ENCODE measurements around the gene ASGR1. TPM values are rescaled to one million over a fixed set of nuclear protein-coding genes. Genes with fewer than 3 reads are reported as not detected.
"Not testable (repeated sequence)": the region's sequence is repeated elsewhere in the genome, so short reads cannot be mapped to it uniquely, and the experiment has no call there.

Gene ASGR1
- total and polyA plus RNA-seq, 4 donors = 4.3 to 32.5 (median 20.3) TPM

DNA sequence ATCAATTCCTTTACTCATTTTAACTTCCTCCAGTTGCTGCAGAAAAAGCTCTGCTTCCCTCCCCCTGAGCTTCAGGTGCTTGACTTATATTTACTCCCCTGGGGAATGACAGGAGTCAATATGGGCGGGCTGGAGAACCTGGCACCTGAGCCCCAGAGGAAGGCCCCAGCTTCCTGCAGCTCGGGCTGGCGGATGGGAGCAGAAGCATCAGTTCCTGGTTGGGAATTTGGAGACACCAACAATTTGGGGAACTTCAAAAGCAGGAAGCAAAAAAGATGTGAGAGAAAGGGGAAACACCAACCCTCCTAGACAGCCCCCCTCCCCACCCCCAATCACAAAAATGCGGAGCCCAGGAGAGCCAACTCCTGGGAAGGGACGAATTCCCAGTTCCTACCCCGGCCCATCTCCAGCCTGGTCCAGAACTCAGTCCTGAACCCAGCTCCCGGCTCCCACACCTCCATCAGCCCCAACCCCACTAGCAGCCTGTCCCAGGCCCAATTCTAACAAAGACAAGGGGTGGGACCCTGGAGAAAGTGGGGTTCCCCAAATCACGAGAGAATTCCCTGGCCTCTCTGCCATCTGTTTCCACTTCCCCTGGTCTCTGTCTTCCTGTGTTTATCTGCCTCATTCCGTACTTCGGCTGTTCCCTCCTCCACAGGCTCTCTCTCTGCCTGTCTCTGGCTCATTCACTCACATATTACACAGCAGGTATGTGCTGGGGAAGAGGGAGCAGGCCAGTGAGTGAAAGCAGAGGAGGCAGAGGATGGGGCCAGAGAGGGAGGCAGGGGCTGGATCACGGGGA, 48.3 kb downstream of the ASGR1 start:
- 49% methylated on average over 7 of the region's 11 CpGs for WGBS (ENCODE audit: insufficient coverage)
- Histone ChIP-seq H3K4me1 (ENCODE audit: control insufficient read depth, insufficient read depth, low read length) (peaks cover 14% of the 10 kb centered on the region), H3K4me3 (ENCODE audit: low read depth, low read length) (no peak overlapping the region), H3K27me3 (ENCODE audit: control insufficient read depth, insufficient read depth, low read length) (peaks cover 12% of the 10 kb centered on the region), H3K9me3 (ENCODE audit: control insufficient read depth, insufficient read depth, low read length) (no peaks in the 10 kb centered on the region), H3K36me3 (ENCODE audit: control insufficient read depth, insufficient read depth, low read length) (no peaks in the 10 kb centered on the region), H3K27ac (ENCODE audit: low read depth, low read length) (no peak overlapping the region)
- DNase-seq (ENCODE audit: low read depth in 4 of 6, low spot score in 6 of 6) = no peak

DNA sequence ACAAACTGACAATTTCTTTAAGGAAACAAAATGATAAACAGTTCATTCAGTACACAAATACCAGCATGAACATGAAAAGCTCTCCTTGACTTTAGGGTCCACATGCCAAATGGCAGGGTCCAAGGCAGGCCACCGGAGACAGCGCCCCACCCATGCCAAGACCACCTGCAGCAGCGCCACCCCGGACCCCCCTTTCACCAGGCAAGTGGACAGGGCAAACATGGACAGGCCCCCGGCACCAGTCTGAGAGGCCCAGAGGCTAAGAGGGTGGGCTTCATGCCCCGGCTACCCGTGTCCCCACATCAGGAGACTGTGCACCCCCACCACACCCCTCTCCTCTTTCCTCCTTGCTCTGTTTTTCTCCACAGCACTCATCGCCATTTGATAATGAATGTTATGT, 49.9 kb downstream of the ASGR1 start:
- WGBS (ENCODE audit: insufficient coverage) = 97% methylated on average over 5 of the region's 8 CpGs
- no peaks in the 10 kb centered on the region for H3K9me3 ChIP-seq (ENCODE audit: control insufficient read depth, insufficient read depth, low read length)
- H3K27me3 ChIP-seq (ENCODE audit: control insufficient read depth, insufficient read depth, low read length) = peaks cover 12% of the 10 kb centered on the region
- no peaks in the 10 kb centered on the region for H3K36me3 ChIP-seq (ENCODE audit: control insufficient read depth, insufficient read depth, low read length)
- no peak overlapping the region for H3K4me3 ChIP-seq (ENCODE audit: low read depth, low read length)
- DNase-seq (ENCODE audit: low read depth in 4 of 6, low spot score in 6 of 6) = no peak
- peaks cover 16% of the 10 kb centered on the region for H3K4me1 ChIP-seq (ENCODE audit: control insufficient read depth, insufficient read depth, low read length)
- H3K27ac ChIP-seq (ENCODE audit: low read depth, low read length) = no peak overlapping the region

DNA sequence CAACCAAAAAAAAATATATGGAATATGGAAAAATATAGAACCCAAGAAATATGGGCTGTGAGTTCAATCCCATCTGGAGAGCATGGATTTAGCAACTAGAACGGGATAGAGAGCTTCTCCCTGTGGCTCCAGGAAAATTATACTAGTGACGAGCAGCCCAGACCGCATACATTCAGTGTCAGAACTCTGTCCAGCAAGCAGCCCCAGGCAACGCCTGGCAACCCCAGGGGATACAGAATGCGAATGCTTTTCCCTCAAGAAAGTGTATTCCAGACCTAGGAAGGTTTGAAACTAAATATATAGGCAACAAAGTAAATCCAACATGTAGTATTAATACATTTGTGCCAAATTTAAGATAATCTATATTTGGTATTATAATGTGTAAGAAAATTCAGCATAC, 51.0 kb downstream of the ASGR1 start:
- Histone ChIP-seq H3K9me3 (ENCODE audit: control insufficient read depth, insufficient read depth, low read length) (no peaks in the 10 kb centered on the region), H3K27me3 (ENCODE audit: control insufficient read depth, insufficient read depth, low read length) (peaks cover 4% of the 10 kb centered on the region), H3K4me1 (ENCODE audit: control insufficient read depth, insufficient read depth, low read length) (peaks cover 11% of the 10 kb centered on the region), H3K36me3 (ENCODE audit: control insufficient read depth, insufficient read depth, low read length) (no peaks in the 10 kb centered on the region), H3K27ac (ENCODE audit: low read depth, low read length) (no peak overlapping the region), H3K4me3 (ENCODE audit: low read depth, low read length) (no peak overlapping the region)
- DNase-seq (ENCODE audit: low read depth in 4 of 6, low spot score in 6 of 6) = no peak
- 39% methylated on average over 3 of the region's 5 CpGs for WGBS (ENCODE audit: insufficient coverage)

DNA sequence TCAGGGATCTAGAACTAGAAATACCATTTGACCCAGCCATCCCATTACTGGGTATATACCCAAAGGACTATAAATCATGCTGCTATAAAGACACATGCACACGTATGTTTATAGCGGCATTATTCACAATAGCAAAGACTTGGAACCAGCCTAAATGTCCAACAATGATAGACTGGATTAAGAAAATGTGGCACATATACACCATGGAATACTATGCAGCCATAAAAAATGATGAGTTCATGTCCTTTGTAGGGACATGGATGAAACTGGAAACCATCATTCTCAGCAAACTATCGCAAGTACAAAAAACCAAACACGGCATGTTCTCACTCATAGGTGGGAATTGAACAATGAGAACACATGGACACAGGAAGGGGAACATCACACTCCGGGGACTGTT, 51.7 kb downstream of the ASGR1 start:
- H3K27me3 ChIP-seq (ENCODE audit: control insufficient read depth, insufficient read depth, low read length); H3K4me3 ChIP-seq (ENCODE audit: low read depth, low read length); H3K4me1 ChIP-seq (ENCODE audit: control insufficient read depth, insufficient read depth, low read length); DNase-seq (ENCODE audit: low read depth in 4 of 6, low spot score in 6 of 6); H3K27ac ChIP-seq (ENCODE audit: low read depth, low read length); H3K36me3 ChIP-seq (ENCODE audit: control insufficient read depth, insufficient read depth, low read length); H3K9me3 ChIP-seq (ENCODE audit: control insufficient read depth, insufficient read depth, low read length): not testable (repeated sequence)
- WGBS (ENCODE audit: insufficient coverage) = no CpG with 5 or more reads among the region's 5 CpGs

DNA sequence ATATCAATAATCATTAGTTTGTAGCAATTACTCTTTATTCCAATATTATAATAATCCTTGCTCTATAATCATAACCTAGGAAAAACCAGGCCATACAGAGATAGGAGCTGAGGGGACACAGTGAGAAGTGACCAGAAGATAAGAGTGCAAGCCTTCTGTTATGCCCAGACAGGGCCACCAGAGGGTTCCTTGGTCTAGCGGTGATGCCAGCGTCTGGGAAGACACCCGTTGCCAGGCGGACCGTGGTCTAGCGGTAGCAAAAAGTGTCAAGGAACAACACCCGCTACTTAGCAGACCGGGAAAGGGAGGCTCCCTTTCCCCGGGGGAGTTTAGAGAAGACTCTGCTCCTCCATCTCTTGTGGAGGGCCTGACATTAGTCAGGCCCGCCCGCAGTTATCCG, 52.8 kb downstream of the ASGR1 start:
- WGBS (ENCODE audit: insufficient coverage) = 94% methylated on average over 3 of the region's 12 CpGs
- not testable (repeated sequence) for H3K27ac ChIP-seq (ENCODE audit: low read depth, low read length); H3K36me3 ChIP-seq (ENCODE audit: control insufficient read depth, insufficient read depth, low read length); H3K4me3 ChIP-seq (ENCODE audit: low read depth, low read length); H3K27me3 ChIP-seq (ENCODE audit: control insufficient read depth, insufficient read depth, low read length); DNase-seq (ENCODE audit: low read depth in 4 of 6, low spot score in 6 of 6); H3K9me3 ChIP-seq (ENCODE audit: control insufficient read depth, insufficient read depth, low read length); H3K4me1 ChIP-seq (ENCODE audit: control insufficient read depth, insufficient read depth, low read length)

DNA sequence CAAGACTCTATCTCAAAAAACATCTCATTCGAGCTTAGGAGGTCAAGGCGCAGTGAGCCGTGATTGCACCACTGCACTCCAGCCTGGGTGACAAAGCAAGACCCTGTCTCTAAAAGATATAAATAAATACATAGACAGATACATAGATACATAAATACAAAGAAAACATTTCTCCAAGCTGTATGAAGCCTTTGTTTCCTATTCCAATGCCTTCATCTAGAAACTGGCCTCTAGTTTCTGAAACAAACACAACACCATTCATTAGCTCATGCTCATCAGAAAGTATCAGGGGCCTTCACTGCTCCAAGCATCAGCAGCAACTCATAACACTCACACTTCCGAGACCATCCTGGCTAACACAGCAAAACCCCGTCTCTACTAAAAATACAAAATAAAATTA, 54.2 kb downstream of the ASGR1 start:
- 100% methylated on average over 2 of the region's 5 CpGs for WGBS (ENCODE audit: insufficient coverage)
- no peak for DNase-seq (ENCODE audit: low read depth in 4 of 6, low spot score in 6 of 6)
- Histone ChIP-seq H3K36me3 (ENCODE audit: control insufficient read depth, insufficient read depth, low read length) (no peaks in the 10 kb centered on the region), H3K27me3 (ENCODE audit: control insufficient read depth, insufficient read depth, low read length) (no peaks in the 10 kb centered on the region), H3K4me1 (ENCODE audit: control insufficient read depth, insufficient read depth, low read length) (peaks cover 7% of the 10 kb centered on the region), H3K4me3 (ENCODE audit: low read depth, low read length) (no peak overlapping the region), H3K27ac (ENCODE audit: low read depth, low read length) (no peak overlapping the region), H3K9me3 (ENCODE audit: control insufficient read depth, insufficient read depth, low read length) (no peaks in the 10 kb centered on the region)

DNA sequence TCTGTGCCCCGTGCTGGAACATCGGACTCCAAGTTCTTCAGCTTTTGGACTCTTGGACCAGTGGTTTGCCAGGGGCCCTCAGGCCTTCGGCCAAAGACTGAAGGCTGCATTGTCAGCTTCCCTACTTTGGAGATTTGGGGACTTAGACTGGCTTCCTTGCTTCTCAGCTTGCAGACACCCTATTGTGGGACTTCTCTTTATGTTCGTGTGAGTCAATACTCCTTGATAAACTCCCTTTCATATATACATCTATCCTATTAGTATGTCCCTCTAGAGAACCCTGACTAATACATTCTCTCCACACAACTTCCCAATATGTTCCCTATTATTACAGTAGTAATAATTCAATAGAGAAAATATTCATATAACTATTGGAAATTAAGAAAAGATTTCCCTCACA, 55.3 kb downstream of the ASGR1 start:
- DNase-seq (ENCODE audit: low read depth in 4 of 6, low spot score in 6 of 6) = no peak
- 85% methylated on average over 3 of the region's 4 CpGs for WGBS (ENCODE audit: insufficient coverage)

More for the DNA sequence above, 55.3 kb downstream of the ASGR1 start:
- no peak overlapping the region for H3K4me3 ChIP-seq (ENCODE audit: low read depth, low read length)
- H3K9me3 ChIP-seq (ENCODE audit: control insufficient read depth, insufficient read depth, low read length) = no peaks in the 10 kb centered on the region
- H3K36me3 ChIP-seq (ENCODE audit: control insufficient read depth, insufficient read depth, low read length) = no peaks in the 10 kb centered on the region
- H3K27me3 ChIP-seq (ENCODE audit: control insufficient read depth, insufficient read depth, low read length) = no peaks in the 10 kb centered on the region
- H3K27ac ChIP-seq (ENCODE audit: low read depth, low read length) = no peak overlapping the region
- peaks cover 7% of the 10 kb centered on the region for H3K4me1 ChIP-seq (ENCODE audit: control insufficient read depth, insufficient read depth, low read length)

Small RNA genes within 50 kb of the gene (small RNA-seq; reads per million reads assigned to genes)
- gene AC120057.4 (ENCODE audit: low replicate concordance) (not detected), gene MIR324 (ENCODE audit: low replicate concordance) (18.4 reads per million, percentile 97 among the genes with 10 or more reads in this experiment)

Other genes starting within 250 kb of the ASGR1 start
- under 1 TPM in 1 of 2 donors, not detected in 1; 0.59 TPM for gene ALOX12, start 183.3 kb downstream of the ASGR1 start, total RNA-seq
- 1 to 10 TPM; 1.3 to 2.7 TPM for gene ALOX12, start 183.3 kb downstream of the ASGR1 start, polyA plus RNA-seq (ENCODE audit: insufficient read length in 2 of 2)
- gene RNASEK, start 166.7 kb downstream of the ASGR1 start, total RNA-seq = 100 to 1,000 TPM in 1 of 2 donors, 10 to 100 TPM in 1; 68.3 to 121 TPM
- gene RNASEK, start 166.7 kb downstream of the ASGR1 start, polyA plus RNA-seq (ENCODE audit: insufficient read length in 2 of 2) = 100 to 1,000 TPM; 252 to 284 TPM
- gene BCL6B, start 156.3 kb downstream of the ASGR1 start, total RNA-seq = 10 to 100 TPM in 1 of 2 donors, 1 to 10 TPM in 1; 3.1 to 13.7 TPM
- gene BCL6B, start 156.3 kb downstream of the ASGR1 start, polyA plus RNA-seq (ENCODE audit: insufficient read length in 2 of 2) = 1 to 10 TPM; 5.6 to 8.5 TPM
- under 1 TPM; 0.10 to 0.66 TPM for gene SLC16A13, start 143.4 kb downstream of the ASGR1 start, total RNA-seq
- gene SLC16A13, start 143.4 kb downstream of the ASGR1 start, polyA plus RNA-seq (ENCODE audit: insufficient read length in 2 of 2) = 1 to 10 TPM; 1.5 to 2.4 TPM
- gene SLC16A11, start 135.3 kb downstream of the ASGR1 start, total RNA-seq = 1 to 10 TPM in 1 of 2 donors, under 1 TPM in 1; 0.20 to 2.5 TPM
- under 1 TPM; 0.52 to 0.95 TPM for gene SLC16A11, start 135.3 kb downstream of the ASGR1 start, polyA plus RNA-seq (ENCODE audit: insufficient read length in 2 of 2)
- gene CLEC10A, start 99.1 kb downstream of the ASGR1 start, total RNA-seq = under 1 TPM; 0.69 to 0.77 TPM
- gene CLEC10A, start 99.1 kb downstream of the ASGR1 start, polyA plus RNA-seq (ENCODE audit: insufficient read length in 2 of 2) = under 1 TPM; 0.17 to 0.29 TPM
- gene ASGR2, start 64.5 kb downstream of the ASGR1 start, total RNA-seq = under 1 TPM in 1 of 2 donors, not detected in 1; 0.50 TPM
- under 1 TPM; 0.24 to 0.39 TPM for gene ASGR2, start 64.5 kb downstream of the ASGR1 start, polyA plus RNA-seq (ENCODE audit: insufficient read length in 2 of 2)
- gene DLG4, start 40.5 kb upstream of the ASGR1 start, total RNA-seq = 10 to 100 TPM; 50.6 to 82.8 TPM
- 100 to 1,000 TPM; 192 to 203 TPM for gene DLG4, start 40.5 kb upstream of the ASGR1 start, polyA plus RNA-seq (ENCODE audit: insufficient read length in 2 of 2)
- gene ACADVL, start 40.6 kb upstream of the ASGR1 start, total RNA-seq = 100 to 1,000 TPM; 131 to 478 TPM
- gene ACADVL, start 40.6 kb upstream of the ASGR1 start, polyA plus RNA-seq (ENCODE audit: insufficient read length in 2 of 2) = 100 to 1,000 TPM; 381 to 455 TPM
- gene DVL2, start 55.1 kb upstream of the ASGR1 start, total RNA-seq = 10 to 100 TPM; 31.7 to 46.6 TPM
- gene DVL2, start 55.1 kb upstream of the ASGR1 start, polyA plus RNA-seq (ENCODE audit: insufficient read length in 2 of 2) = 10 to 100 TPM; 47.9 to 59.7 TPM
- 10 to 100 TPM; 26.2 to 49.0 TPM for gene PHF23, start 60.1 kb upstream of the ASGR1 start, total RNA-seq
- gene PHF23, start 60.1 kb upstream of the ASGR1 start, polyA plus RNA-seq (ENCODE audit: insufficient read length in 2 of 2) = 10 to 100 TPM; 50.2 to 53.2 TPM
- 100 to 1,000 TPM; 196 to 481 TPM for gene GABARAP, start 63.1 kb upstream of the ASGR1 start, total RNA-seq
- gene GABARAP, start 63.1 kb upstream of the ASGR1 start, polyA plus RNA-seq (ENCODE audit: insufficient read length in 2 of 2) = 100 to 1,000 TPM; 431 to 461 TPM
- 10 to 100 TPM; 44.4 to 47.9 TPM for gene CTDNEP1, start 72.4 kb upstream of the ASGR1 start, total RNA-seq
- gene CTDNEP1, start 72.4 kb upstream of the ASGR1 start, polyA plus RNA-seq (ENCODE audit: insufficient read length in 2 of 2) = 100 to 1,000 TPM; 177 to 181 TPM
- gene ELP5, start 72.8 kb upstream of the ASGR1 start, total RNA-seq = 10 to 100 TPM; 24.9 to 47.7 TPM
- gene ELP5, start 72.8 kb upstream of the ASGR1 start, polyA plus RNA-seq (ENCODE audit: insufficient read length in 2 of 2) = 10 to 100 TPM; 49.8 to 52.2 TPM
- 1 to 10 TPM in 1 of 2 donors, under 1 TPM in 1; 0.79 to 2.3 TPM for gene CLDN7, start 83.1 kb upstream of the ASGR1 start, total RNA-seq
- 1 to 10 TPM; 1.3 TPM for gene CLDN7, start 83.1 kb upstream of the ASGR1 start, polyA plus RNA-seq (ENCODE audit: insufficient read length in 2 of 2)
- gene SLC2A4, start 102.3 kb upstream of the ASGR1 start, total RNA-seq = 1 to 10 TPM in 1 of 2 donors, under 1 TPM in 1; 0.59 to 1.9 TPM
- under 1 TPM; 0.48 to 0.78 TPM for gene SLC2A4, start 102.3 kb upstream of the ASGR1 start, polyA plus RNA-seq (ENCODE audit: insufficient read length in 2 of 2)
- 1 to 10 TPM in 1 of 2 donors, under 1 TPM in 1; 0.50 to 1.0 TPM for gene YBX2, start 115.3 kb upstream of the ASGR1 start, total RNA-seq
- gene YBX2, start 115.3 kb upstream of the ASGR1 start, polyA plus RNA-seq (ENCODE audit: insufficient read length in 2 of 2) = 1 to 10 TPM; 4.2 to 6.9 TPM
- gene EIF5A, start 128.3 kb upstream of the ASGR1 start, total RNA-seq = 100 to 1,000 TPM; 146 to 202 TPM
- gene EIF5A, start 128.3 kb upstream of the ASGR1 start, polyA plus RNA-seq (ENCODE audit: insufficient read length in 2 of 2) = 100 to 1,000 TPM; 366 to 375 TPM
- 10 to 100 TPM; 19.2 to 65.5 TPM for gene GPS2, start 136.0 kb upstream of the ASGR1 start, total RNA-seq
- 10 to 100 TPM; 98.3 to 99.4 TPM for gene GPS2, start 136.0 kb upstream of the ASGR1 start, polyA plus RNA-seq (ENCODE audit: insufficient read length in 2 of 2)
- 10 to 100 TPM; 28.6 TPM for gene NEURL4, start 150.0 kb upstream of the ASGR1 start, total RNA-seq
- 10 to 100 TPM; 43.9 to 56.4 TPM for gene NEURL4, start 150.0 kb upstream of the ASGR1 start, polyA plus RNA-seq (ENCODE audit: insufficient read length in 2 of 2)
- gene ACAP1, start 157.2 kb upstream of the ASGR1 start, total RNA-seq = 10 to 100 TPM in 1 of 2 donors, 1 to 10 TPM in 1; 4.6 to 13.7 TPM
- gene ACAP1, start 157.2 kb upstream of the ASGR1 start, polyA plus RNA-seq (ENCODE audit: insufficient read length in 2 of 2) = 10 to 100 TPM; 13.8 to 18.1 TPM
- gene KCTD11, start 172.8 kb upstream of the ASGR1 start, total RNA-seq = 10 to 100 TPM in 1 of 2 donors, 1 to 10 TPM in 1; 5.6 to 10.4 TPM
- 10 to 100 TPM; 12.6 to 13.5 TPM for gene KCTD11, start 172.8 kb upstream of the ASGR1 start, polyA plus RNA-seq (ENCODE audit: insufficient read length in 2 of 2)
- gene TMEM95, start 175.8 kb upstream of the ASGR1 start, total RNA-seq = not detected
- gene TMEM95, start 175.8 kb upstream of the ASGR1 start, polyA plus RNA-seq (ENCODE audit: insufficient read length in 2 of 2) = not detected
- gene TNK1, start 201.7 kb upstream of the ASGR1 start, total RNA-seq = 1 to 10 TPM in 1 of 2 donors, under 1 TPM in 1; 0.79 to 1.5 TPM
- 1 to 10 TPM; 3.4 to 4.6 TPM for gene TNK1, start 201.7 kb upstream of the ASGR1 start, polyA plus RNA-seq (ENCODE audit: insufficient read length in 2 of 2)
- 10 to 100 TPM in 1 of 2 donors, 1 to 10 TPM in 1; 8.0 to 21.7 TPM for gene PLSCR3, start 215.2 kb upstream of the ASGR1 start, total RNA-seq
- 10 to 100 TPM; 29.3 to 38.8 TPM for gene PLSCR3, start 215.2 kb upstream of the ASGR1 start, polyA plus RNA-seq (ENCODE audit: insufficient read length in 2 of 2)
- gene TMEM256, start 224.7 kb upstream of the ASGR1 start, total RNA-seq = 100 to 1,000 TPM in 1 of 2 donors, 10 to 100 TPM in 1; 70.9 to 130 TPM
- gene TMEM256, start 224.7 kb upstream of the ASGR1 start, polyA plus RNA-seq (ENCODE audit: insufficient read length in 2 of 2) = 10 to 100 TPM; 48.6 to 54.7 TPM
- gene NLGN2, start 228.5 kb upstream of the ASGR1 start, total RNA-seq = 10 to 100 TPM; 21.5 to 25.3 TPM
- 100 to 1,000 TPM; 196 to 210 TPM for gene NLGN2, start 228.5 kb upstream of the ASGR1 start, polyA plus RNA-seq (ENCODE audit: insufficient read length in 2 of 2)
- not detected for gene SPEM1, start 241.0 kb upstream of the ASGR1 start, total RNA-seq
- gene SPEM1, start 241.0 kb upstream of the ASGR1 start, polyA plus RNA-seq (ENCODE audit: insufficient read length in 2 of 2) = under 1 TPM in 1 of 2 donors, not detected in 1; 0.29 TPM
- not detected for gene SPEM2, start 246.2 kb upstream of the ASGR1 start, total RNA-seq
- gene SPEM2, start 246.2 kb upstream of the ASGR1 start, polyA plus RNA-seq (ENCODE audit: insufficient read length in 2 of 2) = under 1 TPM; 0.23 to 0.67 TPM
- not detected for gene SPEM3, start 249.5 kb upstream of the ASGR1 start, total RNA-seq
- under 1 TPM in 1 of 2 donors, not detected in 1; 0.05 TPM for gene SPEM3, start 249.5 kb upstream of the ASGR1 start, polyA plus RNA-seq (ENCODE audit: insufficient read length in 2 of 2)